AG04449 (cell line): ENCODE measurements around the gene DCAF5.
A peak's percentile ranks its signal among the peaks of the same experiment; 100 is the strongest.

Experiments used
- CTCF ChIA-PET: fragments of 350-600 bp; formaldehyde crosslinking; extraction: SDS; loops from one replicate; lab custom pipeline; 2021; ENCODE audit warnings: antibody characterized with exemption; lab: Yijun Ruan, JAX
- POLR2A ChIA-PET: fragments of 400-600, 350-600 bp; formaldehyde crosslinking; extraction: SDS; loops from one replicate; lab custom pipeline; 2020; ENCODE audit warnings: antibody characterized with exemption, inconsistent platforms; lab: Yijun Ruan, JAX
- DNase-seq: peaks from one replicate; pipeline ENCODE4 v3.0.0-alpha.2; 2010; ENCODE audit warnings: low read depth, low spot score
- H3K4me3 ChIP-seq: 2 replicates; pipeline ENCODE4 v1.5.1; 2011; ENCODE audit warnings: low read depth, mild to moderate bottlenecking, control low read depth, low read length
- CTCF ChIP-seq: IDR thresholded peaks from one replicate; pipeline ENCODE4 v1.5.1; 2011; ENCODE audit warnings: mild to moderate bottlenecking, moderate library complexity, low read length, control low read depth, inconsistent platforms; ENCODE audit not compliant: insufficient read depth; ENCODE audit errors: missing control alignments

Gene DCAF5

GRCh38 chr14:69154779-69155178 is 1.9 kb upstream of the DCAF5 start:
- H3K4me3 ChIP-seq, result no peak overlapping the region
- ChIA-PET POLR2A (no interaction called here), CTCF (no interaction called here)
- TF ChIP-seq CTCF, result no peak
- DNase-seq, result no peak

- no peak for DNase-seq
- no peak for TF ChIP-seq CTCF
- POLR2A ChIA-PET, result no interaction called here
- H3K4me3 ChIP-seq, result peak overlapping the region; percentile 84
- CTCF ChIA-PET, result interaction anchor here (1.2 to 2.0 kb wide), 3 partner anchors 11 to 208 kb away, joined by 3 to 7 read pairs (median 5); no protein-coding TSS in a partner anchor
These were observed 953 bp upstream of the DCAF5 start for GRCh38 chr14:69153873-69154270.

- DNase-seq, result peak; percentile 47
- TF ChIP-seq CTCF, result no peak
- POLR2A ChIA-PET, result interaction anchor here (0.8 to 1.0 kb wide), 2 partner anchors 20 to 39 kb away, joined by 3 to 4 read pairs; no protein-coding TSS in a partner anchor
- CTCF ChIA-PET, result interaction anchor here (1.2 to 4.2 kb wide), 7 partner anchors 10 to 209 kb away, joined by 3 to 34 read pairs (median 6); no protein-coding TSS in a partner anchor
- H3K4me3 ChIP-seq, result peak overlapping the region; percentile 84
These were observed 393 bp upstream of the DCAF5 start for GRCh38 chr14:69153152-69153872.

GRCh38 chr14:69152181-69152901 is 578 bp downstream of the DCAF5 start:
- CTCF ChIA-PET, result interaction anchor here (0.6 to 4.2 kb wide), 8 partner anchors 8 to 210 kb away, joined by 3 to 34 read pairs (median 6); no protein-coding TSS in a partner anchor
- DNase-seq, result no peak

GRCh38 chr14:69151458-69152180 is 1.3 kb downstream of the DCAF5 start:
- no peak for DNase-seq
- ChIA-PET CTCF (interaction anchor here (0.6 to 4.2 kb wide), 12 partner anchors 8 to 91 kb away, joined by 3 to 34 read pairs (median 4); no protein-coding TSS in a partner anchor), POLR2A (interaction anchor here (0.7 to 1.5 kb wide), 2 partner anchors 19 to 194 kb away, joined by 4 to 5 read pairs; no protein-coding TSS in a partner anchor)
- peak; percentile 26 for TF ChIP-seq CTCF
- H3K4me3 ChIP-seq, result peak overlapping the region; percentile 84

More at GRCh38 chr14:69152181-69152901, 578 bp downstream of the DCAF5 start:
- POLR2A ChIA-PET, result interaction anchor here (0.8 to 1.0 kb wide), 2 partner anchors 19 to 39 kb away, joined by 3 to 4 read pairs; no protein-coding TSS in a partner anchor
- TF ChIP-seq CTCF, result no peak
- peak overlapping the region; percentile 84 for H3K4me3 ChIP-seq
